ENCODE measurements around the gene LITAFD. TPM values are rescaled to one million over a fixed set of nuclear protein-coding genes. Genes with fewer than 3 reads are reported as not detected.
"Not testable (repeated sequence)": the region's sequence is repeated elsewhere in the genome, so short reads cannot be mapped to it uniquely, and the experiment has no call there.

Gene LITAFD
- total RNA-seq: not detected

- no peak for ATAC-seq
Observed at GRCh38 chr16:8882041-8882617, at the start of gene LITAFD. TSS of gene LITAFD (plus strand) at chr16:8882351. CDS start at chr16:8884356, 2,005 bp downstream.

- no peak for ATAC-seq
Observed at GRCh38 chr16:8832717-8833105, 49.4 kb upstream of the LITAFD start.

- ATAC-seq: not testable (repeated sequence)
Observed at GRCh38 chr16:8836797-8837196, 45.4 kb upstream of the LITAFD start.

DNA sequence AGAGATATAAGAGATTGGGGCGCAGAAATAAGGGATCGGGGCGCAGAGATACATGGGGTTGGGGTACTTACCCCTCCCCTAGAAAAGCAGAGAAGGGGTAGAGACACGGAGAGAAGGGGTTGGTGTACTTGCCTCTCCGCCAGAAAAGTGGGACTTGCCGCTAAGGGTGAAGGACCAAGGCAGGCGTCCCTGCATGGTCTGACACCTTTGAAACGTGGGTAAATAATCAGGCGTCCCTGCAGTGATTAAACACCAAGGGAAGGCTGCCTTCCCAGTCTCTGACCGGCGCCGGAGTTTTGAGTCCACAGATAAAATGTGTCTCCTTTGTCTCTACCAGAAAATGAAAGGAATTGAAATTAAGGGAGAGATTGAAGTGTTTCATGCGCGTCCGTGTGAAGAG, 44.6 kb upstream of the LITAFD start:
- ATAC-seq: not testable (repeated sequence)

DNA sequence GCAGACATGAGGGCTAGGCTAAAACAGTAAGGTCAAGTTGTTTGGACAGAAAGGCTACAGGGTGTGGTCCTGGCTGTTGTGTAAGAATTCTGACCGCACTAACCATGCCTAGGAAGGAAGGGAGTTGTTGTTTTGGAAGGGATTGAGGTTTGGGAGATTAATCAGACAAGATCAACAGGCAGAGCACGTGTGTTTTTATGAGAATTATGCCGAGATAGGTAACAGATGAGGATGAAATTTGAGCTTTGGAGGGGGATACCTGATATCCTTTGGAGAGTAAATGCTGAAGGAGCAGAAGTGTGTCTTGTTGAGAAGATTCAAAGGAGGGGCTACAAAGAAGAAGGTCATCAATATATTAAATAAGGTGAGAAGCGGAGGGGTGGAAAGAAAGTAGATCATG, 40.1 kb upstream of the LITAFD start:
- not testable (repeated sequence) for ATAC-seq

- not testable (repeated sequence) for ATAC-seq
Observed at GRCh38 chr16:8843296-8843695, 38.9 kb upstream of the LITAFD start.

DNA sequence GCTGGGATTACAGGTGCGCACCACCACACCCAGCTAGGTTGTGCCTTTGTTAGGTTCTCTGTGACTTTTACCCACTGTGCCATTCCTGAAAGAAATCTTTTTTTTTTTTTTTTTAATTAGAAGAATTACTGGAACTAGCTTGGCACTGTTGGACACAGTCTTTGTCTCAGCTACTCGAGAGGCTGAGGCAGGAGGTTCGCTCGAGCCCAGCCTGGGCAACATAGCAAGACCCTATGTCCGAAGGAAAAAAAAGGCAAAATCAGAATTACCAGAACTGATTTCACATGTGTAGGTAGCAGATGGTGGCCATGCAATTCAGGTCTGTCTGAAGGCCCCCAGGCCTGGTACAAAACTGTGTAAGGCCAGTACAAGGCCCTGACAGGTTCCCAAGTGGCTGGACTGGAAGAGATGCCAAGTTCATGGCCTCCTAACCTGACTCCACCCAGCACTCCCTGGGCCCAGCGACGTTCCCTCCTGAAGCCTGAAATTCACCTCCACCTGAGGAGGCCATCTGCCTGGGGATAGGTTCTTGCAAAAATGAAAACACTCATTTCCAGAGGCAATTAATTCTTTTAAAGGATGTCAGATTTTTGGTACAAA, 36.4 kb upstream of the LITAFD start:
- ATAC-seq: no peak

GRCh38 chr16:8846401-8846932, 35.7 kb upstream of the LITAFD start:
- no peak for ATAC-seq

GRCh38 chr16:8847145-8847544, 35.0 kb upstream of the LITAFD start:
- no peak for ATAC-seq

- ATAC-seq: no peak
Observed at GRCh38 chr16:8847623-8848022, 34.5 kb upstream of the LITAFD start.

GRCh38 chr16:8848231-8848938, 33.8 kb upstream of the LITAFD start:
- no peak for ATAC-seq

- peak; percentile 45 for ATAC-seq
Observed at GRCh38 chr16:8848939-8849391, 33.2 kb upstream of the LITAFD start.

DNA sequence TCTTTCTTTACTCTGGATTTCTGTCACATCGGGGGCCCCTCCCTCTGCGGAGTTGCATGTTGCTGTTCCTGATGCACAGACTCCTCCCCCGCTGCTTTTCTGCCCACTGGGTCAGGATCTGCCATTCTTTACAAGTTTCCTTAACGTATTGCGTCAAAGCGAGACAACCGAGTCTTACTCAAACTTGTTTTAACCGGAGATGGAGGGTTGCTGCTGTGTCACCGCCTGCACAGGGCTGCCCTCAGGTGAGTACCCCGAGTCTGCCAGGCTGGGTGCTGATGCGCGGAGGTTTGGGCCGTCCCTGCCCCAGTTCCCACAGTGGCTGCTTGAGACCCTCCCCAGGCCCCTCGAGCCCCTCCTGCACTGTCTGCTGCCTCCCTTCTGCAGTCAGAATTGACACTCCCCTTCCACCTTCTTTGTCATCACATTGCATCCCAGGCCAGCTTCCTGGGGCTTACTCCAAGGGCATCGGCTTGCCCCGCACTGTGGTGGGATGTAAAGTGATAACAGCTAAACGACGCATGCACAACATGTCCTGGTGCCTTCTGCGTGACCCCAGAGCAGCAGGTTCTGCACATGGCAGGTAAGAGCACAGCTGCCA, 32.6 kb upstream of the LITAFD start:
- peak; percentile 48 for ATAC-seq

DNA sequence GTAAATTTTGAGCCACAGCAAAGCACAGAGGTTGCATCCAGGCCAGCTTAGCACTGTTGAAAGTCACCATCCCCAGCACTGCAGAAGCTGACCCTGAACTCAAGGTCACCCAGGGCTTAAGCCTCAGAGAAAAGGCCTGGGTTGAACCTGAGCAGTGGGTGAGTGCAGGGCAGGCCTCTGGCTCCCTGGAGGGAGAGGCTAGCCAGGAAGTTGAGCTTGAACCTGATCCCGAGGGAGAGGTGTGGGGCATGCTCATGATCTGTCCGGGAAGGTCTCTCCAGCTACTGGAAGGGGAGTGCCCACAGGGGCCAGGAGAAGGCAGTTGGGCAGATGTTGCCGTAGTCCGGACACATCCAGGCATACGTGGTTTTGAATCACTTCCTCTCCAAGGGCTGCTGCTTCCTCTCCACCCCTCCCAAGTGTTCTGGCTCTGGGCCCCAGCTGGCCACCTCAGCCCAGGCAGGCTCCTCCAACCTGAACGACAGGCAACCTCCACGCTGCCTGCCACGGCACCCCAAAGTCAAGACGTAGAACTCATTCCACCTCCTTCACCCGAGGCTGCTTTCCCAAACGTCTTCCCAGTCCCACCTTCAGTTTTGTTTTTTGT, 31.8 kb upstream of the LITAFD start:
- ATAC-seq: peak; percentile 82

DNA sequence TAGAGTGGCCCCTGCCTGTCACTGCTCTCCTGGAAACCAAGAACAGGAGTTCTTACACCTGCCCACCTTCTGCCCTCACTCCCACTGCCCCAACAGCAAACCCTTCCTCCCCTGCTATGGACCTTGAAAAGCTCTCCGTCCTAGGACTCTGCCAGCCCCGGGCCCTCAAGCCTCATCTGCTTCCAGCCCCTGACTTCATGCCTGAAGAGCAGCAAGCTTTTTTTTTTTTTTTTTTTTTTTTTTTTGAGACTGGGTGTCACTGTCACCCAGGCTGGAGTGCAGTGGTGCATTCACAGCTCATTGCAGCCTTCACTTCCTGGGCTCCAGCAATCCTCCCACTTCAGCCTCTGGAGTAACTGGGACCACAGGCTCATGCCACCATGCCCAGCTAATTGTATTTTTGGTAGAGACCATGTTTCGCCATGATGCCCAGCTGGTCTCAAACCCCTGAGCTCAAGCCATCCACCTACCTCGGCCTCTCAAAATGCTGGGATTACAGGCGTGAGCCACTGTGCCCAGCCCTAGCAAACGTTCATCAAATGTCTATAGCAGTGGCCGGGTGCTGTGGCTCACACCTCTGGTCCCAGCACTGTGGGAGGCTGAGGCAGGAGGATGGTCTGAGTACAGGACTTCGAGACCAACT, 30.3 kb upstream of the LITAFD start:
- ATAC-seq: no peak

GRCh38 chr16:8852534-8852933, 29.6 kb upstream of the LITAFD start:
- ATAC-seq: no peak

GRCh38 chr16:8853150-8853549, 29.0 kb upstream of the LITAFD start:
- no peak for ATAC-seq

- no peak for ATAC-seq
Observed at GRCh38 chr16:8853611-8854010, 28.5 kb upstream of the LITAFD start.

- no peak for ATAC-seq
Observed at GRCh38 chr16:8854298-8854948, 27.7 kb upstream of the LITAFD start.

DNA sequence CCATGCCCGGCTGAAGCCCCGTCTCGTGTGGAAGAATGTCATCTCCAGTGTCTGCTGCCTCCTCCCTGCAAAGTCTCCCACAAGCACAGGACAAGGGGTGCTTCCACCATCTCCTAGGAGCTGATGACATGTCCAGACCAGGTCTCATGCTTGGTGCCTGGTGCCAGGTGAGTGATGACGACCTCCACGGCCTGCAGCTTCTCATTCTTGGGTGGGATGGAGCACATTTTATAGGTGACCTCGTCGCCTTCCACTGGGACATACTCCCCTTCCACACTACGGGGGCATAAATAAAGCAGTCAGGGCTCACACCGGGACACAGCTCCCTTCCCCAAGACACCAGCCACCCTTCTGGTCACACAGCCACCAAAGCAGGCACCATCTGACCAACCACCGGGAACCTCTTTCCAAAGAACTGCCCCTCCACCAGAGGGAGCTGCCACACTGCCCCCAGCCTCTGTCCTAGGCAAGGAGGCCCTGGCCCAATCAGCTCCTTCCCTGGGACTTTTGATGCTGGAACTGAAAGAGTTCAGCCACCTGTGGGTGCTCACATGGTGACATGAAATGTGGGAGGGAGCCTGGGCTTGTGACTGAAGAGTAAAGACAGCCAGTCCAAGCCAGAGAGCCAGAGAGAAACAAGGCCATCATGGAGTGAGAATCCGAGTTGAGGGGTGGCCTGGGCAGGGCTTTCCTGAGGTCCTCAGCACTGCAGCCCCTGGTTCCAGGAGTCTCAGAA, 26.9 kb upstream of the LITAFD start:
- no peak for ATAC-seq

DNA sequence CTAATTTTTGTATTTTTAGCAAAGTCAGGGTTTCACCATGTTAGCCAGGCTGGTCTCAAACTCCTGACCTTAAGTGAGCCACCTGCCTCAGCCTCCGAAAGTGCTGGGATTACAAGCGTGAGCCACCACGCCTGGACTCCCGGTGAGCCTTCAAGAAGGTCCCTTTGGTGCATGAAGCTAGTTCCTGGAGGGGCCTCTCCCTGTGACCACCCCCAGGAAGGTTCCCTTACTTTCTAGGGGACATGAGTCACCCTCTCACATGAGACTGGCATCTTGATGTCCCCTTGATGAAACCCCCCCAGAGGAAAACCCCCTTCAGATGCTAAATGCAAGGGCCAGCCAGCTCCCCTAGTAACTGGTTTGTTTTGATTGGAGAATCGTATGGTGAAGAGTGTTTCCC, 26.2 kb upstream of the LITAFD start:
- no peak for ATAC-seq
